ENCODE data around the gene CERS6.

DNA sequence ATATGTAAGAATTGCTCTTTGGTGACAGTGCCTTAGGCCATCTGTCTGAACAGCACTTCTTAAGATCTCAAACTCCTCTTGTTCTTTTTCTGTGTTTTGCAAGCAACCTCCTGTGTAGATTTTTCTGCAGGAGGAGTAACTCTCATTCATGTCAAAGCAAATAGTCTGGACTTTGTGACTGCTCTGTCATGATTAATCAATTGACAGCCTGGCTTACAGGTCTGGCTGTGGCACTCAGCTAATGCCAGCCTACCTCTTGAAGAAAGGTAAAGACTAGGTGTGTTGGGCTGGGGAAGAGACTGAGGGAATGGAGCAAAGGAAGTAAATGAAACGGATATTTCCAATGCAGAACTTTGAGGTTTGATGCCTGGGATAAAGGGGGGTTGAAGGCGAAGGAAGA is 156.6 kb downstream of the CERS6 start:
- no peak for TF ChIP-seq CTCF (IDR thresholded peaks at IDR 0.05)
- TF ChIP-seq POLR2A (IDR thresholded peaks at IDR 0.05) = no peak
